ENCODE results near the gene TXNDC17.

TXNDC17 gene

DNA sequence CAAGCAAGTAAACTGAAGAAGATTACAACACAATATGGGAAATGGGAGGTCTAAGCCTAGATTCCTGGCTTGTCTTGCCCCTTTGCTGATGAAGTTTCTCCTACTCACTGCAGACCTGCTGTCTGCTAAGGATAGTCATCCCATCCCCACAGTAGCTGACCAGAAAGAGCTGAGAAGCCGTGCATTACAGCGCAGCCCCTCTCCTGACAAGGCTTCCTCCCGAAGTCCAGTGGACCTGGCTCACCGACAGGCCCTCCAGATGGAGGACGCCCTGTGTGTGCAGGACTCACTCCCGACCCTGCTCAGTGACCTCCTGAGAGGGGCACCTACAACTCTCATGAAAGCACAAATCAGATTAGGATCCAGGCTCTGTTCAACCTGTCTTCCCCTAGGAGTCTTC is 35.7 kb upstream of the TXNDC17 start:
- Histone ChIP-seq H3K36me3 (peaks cover 50% of the 10 kb centered on the region), H3K4me3 (ENCODE audit: low read depth in 1 of 2, low read length in 1 of 2) (no peak overlapping the region), H3K4me1 (ENCODE audit: control insufficient read depth in 1 of 2, insufficient read depth in 1 of 2, low read depth in 1 of 2, low read length in 1 of 2) (peaks cover 2 to 4% of the 10 kb centered on the region in 2 experiments), H3K27me3 (no peaks in the 10 kb centered on the region), H3K27ac (no peak overlapping the region), H3K9me3 (no peaks in the 10 kb centered on the region)
- TF ChIP-seq CTCF (IDR thresholded peaks at IDR 0.05) = no peak

GRCh38 chr17:6608321-6608720 is 32.5 kb upstream of the TXNDC17 start:
- Histone ChIP-seq H3K27ac (no peak overlapping the region), H3K36me3 (peaks cover 55% of the 10 kb centered on the region), H3K4me3 (ENCODE audit: low read depth in 1 of 2, low read length in 1 of 2) (no peak overlapping the region), H3K27me3 (no peaks in the 10 kb centered on the region), H3K9me3 (no peaks in the 10 kb centered on the region), H3K4me1 (ENCODE audit: control insufficient read depth in 1 of 2, insufficient read depth in 1 of 2, low read depth in 1 of 2, low read length in 1 of 2) (no peaks in the 10 kb centered on the region)
- TF ChIP-seq CTCF (IDR thresholded peaks at IDR 0.05) = no peak

DNA sequence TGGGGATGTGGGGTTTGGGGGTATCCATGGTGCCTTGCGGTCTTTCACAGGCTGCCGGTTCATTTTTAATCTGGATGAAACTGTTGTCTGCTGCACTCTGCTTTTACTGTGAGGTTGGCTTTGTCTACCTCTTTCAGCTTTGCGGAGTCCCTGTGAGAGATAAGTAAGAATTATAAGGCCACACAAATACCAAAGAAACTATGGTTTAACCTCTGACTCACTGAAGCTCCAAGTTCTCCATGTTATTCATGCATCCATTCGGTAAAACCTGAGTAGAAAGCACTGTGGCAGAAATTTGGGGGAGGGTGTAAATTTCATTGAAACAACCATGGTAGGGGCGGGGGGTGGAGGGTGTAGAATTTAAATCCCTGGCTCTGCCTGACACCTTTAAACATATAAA is 30.8 kb upstream of the TXNDC17 start:
- Histone ChIP-seq H3K27ac (no peak overlapping the region), H3K4me1 (ENCODE audit: control insufficient read depth in 1 of 2, insufficient read depth in 1 of 2, low read depth in 1 of 2, low read length in 1 of 2) (no peaks in the 10 kb centered on the region), H3K4me3 (ENCODE audit: low read depth in 1 of 2, low read length in 1 of 2) (no peak overlapping the region), H3K36me3 (peaks cover 57% of the 10 kb centered on the region), H3K27me3 (no peaks in the 10 kb centered on the region), H3K9me3 (no peaks in the 10 kb centered on the region)
- no peak for TF ChIP-seq CTCF (IDR thresholded peaks at IDR 0.05)

DNA sequence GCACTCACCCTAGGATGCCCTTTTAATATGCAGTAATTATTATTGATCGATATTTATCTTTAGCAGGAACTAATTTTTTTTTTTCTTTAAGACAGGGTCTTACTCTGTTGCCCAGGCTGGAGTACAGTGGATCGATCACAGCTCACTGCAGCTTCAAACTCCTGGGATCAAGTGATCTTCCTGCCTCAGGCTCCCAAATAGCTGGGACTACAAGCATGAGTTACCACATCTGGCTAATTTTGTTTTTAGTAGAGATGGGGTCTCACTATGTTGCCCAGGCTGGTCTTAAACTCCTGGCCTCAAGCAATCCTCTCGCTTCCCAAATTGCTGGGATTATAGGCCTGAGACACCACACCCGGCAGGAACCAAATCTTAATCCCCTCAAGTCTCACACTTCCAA is 29.6 kb upstream of the TXNDC17 start:
- TF ChIP-seq CTCF (IDR thresholded peaks at IDR 0.05) = no peak
- H3K36me3 ChIP-seq = peaks cover 48% of the 10 kb centered on the region
- H3K27me3 ChIP-seq = no peaks in the 10 kb centered on the region
- no peak overlapping the region for H3K27ac ChIP-seq
- H3K4me3 ChIP-seq (ENCODE audit: low read depth in 1 of 2, low read length in 1 of 2) = no peak overlapping the region
- H3K4me1 ChIP-seq (ENCODE audit: control insufficient read depth in 1 of 2, insufficient read depth in 1 of 2, low read depth in 1 of 2, low read length in 1 of 2) = no peaks in the 10 kb centered on the region
- no peaks in the 10 kb centered on the region for H3K9me3 ChIP-seq

GRCh38 chr17:6623941-6624340 is 16.9 kb upstream of the TXNDC17 start:
- peaks cover 56% of the 10 kb centered on the region for H3K36me3 ChIP-seq
- no peaks in the 10 kb centered on the region for H3K9me3 ChIP-seq
- TF ChIP-seq CTCF (IDR thresholded peaks at IDR 0.05) = no peak
- H3K4me1 ChIP-seq (ENCODE audit: control insufficient read depth in 1 of 2, insufficient read depth in 1 of 2, low read depth in 1 of 2, low read length in 1 of 2) = no peaks in the 10 kb centered on the region
- H3K4me3 ChIP-seq (ENCODE audit: low read depth in 1 of 2, low read length in 1 of 2) = no peak overlapping the region
- no peaks in the 10 kb centered on the region for H3K27me3 ChIP-seq
- no peak overlapping the region for H3K27ac ChIP-seq

DNA sequence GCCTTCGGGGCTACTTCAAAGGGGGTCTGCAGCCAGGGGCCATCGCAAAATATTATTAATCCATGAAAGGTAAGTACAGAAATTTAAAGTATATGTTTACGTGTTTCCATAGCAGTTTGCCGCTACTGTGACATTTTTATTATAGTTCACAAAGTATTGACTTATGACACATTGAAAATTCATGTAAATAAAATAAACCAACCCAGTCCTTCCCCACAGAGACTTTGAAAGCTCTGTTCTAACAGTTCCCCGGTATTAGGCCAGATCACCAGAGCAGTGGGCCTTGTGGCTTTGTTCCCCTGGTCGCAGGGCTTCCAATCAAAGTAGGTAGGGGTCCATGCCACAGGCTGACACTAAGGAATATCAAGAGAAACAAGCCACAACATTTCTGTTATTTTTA is 14.2 kb upstream of the TXNDC17 start:
- no peaks in the 10 kb centered on the region for H3K9me3 ChIP-seq
- H3K27me3 ChIP-seq = no peaks in the 10 kb centered on the region
- no peak for TF ChIP-seq CTCF (IDR thresholded peaks at IDR 0.05)
- H3K4me3 ChIP-seq (ENCODE audit: low read depth in 1 of 2, low read length in 1 of 2) = no peak overlapping the region
- H3K4me1 ChIP-seq (ENCODE audit: control insufficient read depth in 1 of 2, insufficient read depth in 1 of 2, low read depth in 1 of 2, low read length in 1 of 2) = no peaks in the 10 kb centered on the region
- H3K36me3 ChIP-seq = peaks cover 52% of the 10 kb centered on the region
- H3K27ac ChIP-seq = no peak overlapping the region
